GM19463 (cell line): ENCODE data around the gene C1orf232.

ENCODE experiments used
- ATAC-seq: cut with Tn5 transposase; IDR thresholded peaks from one replicate; pipeline ENCODE4 v1.9.1; 2021; ENCODE audit warnings: mild to moderate bottlenecking, moderate library complexity; ENCODE audit not compliant: unreplicated experiment

C1orf232 gene

GRCh38 chr1:26168410-26169197, at the start of gene C1orf232:
Gene C1orf232 (minus strand): TSS chr1:26168963. CDS start chr1:26168499, 464 bp downstream.
- no peak for ATAC-seq

DNA sequence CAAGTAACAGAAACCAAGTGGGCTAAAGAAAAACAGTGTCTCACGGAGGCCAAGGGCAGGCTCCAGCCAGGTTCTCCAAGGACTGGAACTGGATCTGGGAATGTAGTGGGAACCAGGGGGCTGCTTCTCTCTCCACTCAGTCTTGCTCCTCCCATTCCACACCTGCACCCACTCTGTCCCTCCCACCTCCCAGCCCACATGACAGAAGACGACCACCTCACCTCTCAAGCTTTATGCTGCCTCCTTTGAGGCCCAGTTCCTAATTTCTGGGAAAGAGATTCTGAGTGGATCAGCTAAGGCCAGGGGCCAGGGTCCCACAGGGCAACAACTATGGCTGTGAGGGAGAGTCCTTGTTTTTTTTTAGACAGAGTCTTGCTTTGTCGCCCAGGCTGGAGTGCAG, 46.5 kb upstream of the C1orf232 start:
- no peak for ATAC-seq

GRCh38 chr1:26213335-26213905, 44.7 kb upstream of the C1orf232 start:
- ATAC-seq: no peak

GRCh38 chr1:26212726-26213125, 44.0 kb upstream of the C1orf232 start:
- ATAC-seq: no peak

GRCh38 chr1:26210147-26210870, 41.5 kb upstream of the C1orf232 start:
- no peak for ATAC-seq

DNA sequence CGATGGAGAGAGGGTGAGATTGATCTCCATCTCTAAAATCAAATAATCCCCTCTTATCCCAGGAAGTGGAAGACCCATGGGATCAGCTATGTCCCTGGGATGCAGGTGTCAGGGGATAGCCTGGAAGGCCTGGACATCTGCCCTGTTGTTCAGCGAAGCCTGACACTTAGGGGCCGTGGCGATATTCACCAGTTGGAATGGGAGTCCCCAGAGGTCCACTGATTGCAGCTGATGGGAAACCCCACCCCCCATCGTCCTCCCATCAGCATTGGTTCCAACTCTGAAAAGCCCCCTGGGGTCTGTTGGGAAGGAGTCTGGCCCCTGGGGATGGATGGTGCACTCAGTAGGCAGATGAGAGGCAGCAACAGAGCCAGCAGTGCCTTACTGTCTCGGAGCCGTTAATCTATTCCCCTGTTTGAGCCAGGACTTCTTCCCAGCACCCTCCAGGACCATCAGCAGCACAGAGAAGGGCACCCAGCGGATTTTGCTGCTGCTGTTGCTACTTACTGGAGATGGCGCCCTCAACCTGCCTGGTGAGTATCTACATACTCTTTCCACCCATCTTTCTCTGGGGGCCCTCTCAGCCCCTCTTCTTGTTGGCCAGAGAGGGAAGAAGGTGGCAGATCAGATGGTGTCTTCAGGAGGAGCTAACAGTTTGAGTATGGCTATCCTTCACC, 35.0 kb upstream of the C1orf232 start:
- ATAC-seq: no peak

DNA sequence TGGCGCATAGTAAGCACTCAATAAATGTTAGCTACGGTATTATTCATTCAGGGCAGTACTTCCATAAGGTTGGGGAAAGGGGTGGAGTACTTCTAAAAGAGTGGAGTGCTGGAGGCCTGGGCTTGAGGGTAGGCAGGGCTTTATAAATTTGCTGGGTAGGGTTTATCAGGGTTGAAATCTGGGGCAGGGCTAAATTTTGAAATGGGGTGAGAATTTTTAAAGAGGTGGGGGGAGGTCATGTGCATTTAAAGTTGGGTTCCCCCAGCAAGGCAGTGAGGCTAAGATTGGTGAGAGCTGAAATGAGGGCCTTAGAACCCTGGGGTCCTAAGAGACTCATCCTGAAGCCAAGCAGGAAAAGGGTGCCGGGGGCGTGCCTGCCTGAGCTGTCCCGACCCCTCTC, 31.6 kb upstream of the C1orf232 start:
- no peak for ATAC-seq

DNA sequence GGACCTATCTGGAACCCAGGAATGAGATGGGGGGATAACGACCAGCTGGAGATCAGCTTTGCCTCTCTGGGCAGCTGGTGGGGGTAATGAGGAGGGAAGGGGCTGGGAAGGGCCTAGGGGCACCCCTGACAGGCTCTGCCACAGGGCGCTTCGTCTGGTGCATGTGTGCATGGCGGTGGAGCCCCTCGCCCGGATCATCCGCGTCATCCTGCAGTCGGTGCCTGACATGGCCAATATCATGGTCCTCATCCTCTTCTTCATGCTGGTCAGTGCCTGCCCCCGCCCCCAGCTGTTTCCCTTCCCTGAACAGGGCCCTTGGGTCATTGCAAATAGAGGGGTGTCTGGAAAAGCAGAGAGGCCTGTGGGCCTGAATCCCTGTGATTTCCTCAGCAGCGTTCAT, 29.1 kb upstream of the C1orf232 start:
- no peak for ATAC-seq

GRCh38 chr1:26197301-26197700, 28.5 kb upstream of the C1orf232 start:
- no peak for ATAC-seq

DNA sequence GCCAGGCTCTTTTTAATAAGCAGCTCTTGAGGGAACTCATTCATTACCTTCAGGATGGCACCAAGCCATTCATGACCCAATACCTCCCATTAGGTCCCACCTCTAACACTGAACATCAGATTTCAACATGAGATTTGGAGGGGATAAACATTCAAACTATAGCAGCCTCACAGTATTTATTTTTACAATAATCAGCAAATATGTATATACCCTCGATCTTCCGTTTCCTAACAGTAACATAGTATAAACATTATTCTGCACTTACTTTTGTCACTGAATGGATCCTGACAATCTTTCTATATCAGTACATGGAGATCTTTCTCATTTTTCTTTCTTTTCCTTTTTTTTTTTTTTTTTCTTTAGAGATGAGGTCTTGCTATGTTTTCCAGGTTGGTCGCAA, 27.0 kb upstream of the C1orf232 start:
- ATAC-seq: no peak

DNA sequence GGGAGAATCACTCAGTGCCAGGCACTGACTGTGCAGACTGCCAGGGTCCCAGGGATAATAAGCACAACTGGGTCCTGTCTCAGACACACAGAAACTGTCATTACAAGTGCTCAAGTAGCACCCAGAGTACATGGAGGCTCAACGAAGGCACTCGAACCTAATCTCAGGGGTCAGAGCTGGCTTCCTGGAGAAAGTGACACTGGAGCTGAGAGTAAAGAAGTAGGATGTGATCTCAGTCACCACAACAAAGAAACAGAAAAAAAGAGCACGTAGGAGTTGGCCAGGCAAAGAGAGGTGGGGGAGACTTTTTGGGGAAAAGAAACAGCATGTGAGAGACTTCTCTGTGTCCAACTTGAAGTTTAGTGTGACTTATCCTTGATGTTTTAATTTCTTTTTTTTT, 23.0 kb upstream of the C1orf232 start:
- no peak for ATAC-seq

- no peak for ATAC-seq
Observed at GRCh38 chr1:26190373-26190987, 21.7 kb upstream of the C1orf232 start, which contains the start of gene CATSPER4. Gene CATSPER4 (plus strand): TSS chr1:26190602. CDS start chr1:26190628, 26 bp downstream.

- ATAC-seq: no peak
Observed at GRCh38 chr1:26189751-26190275, 21.1 kb upstream of the C1orf232 start.

DNA sequence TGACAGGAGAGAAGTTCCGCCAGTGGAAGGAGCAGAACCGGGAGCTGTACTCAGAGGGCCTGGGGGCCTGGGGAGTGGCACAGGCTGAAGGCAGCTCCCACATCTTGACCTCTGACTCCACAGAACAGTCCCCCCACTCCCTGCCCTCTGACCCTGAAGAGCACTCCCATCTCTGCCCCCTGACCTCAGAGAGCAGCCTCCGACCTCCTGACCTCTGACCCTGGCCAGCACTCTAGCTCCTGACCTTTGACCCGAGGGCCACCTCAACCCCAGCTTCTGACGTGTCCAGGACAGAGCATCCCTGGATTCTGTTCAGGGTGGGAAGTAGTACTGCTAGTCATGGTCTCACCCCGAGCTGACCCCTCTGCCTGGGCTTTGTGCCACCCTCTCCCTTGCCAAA, 20.6 kb upstream of the C1orf232 start:
- ATAC-seq: no peak

GRCh38 chr1:26188477-26188876, 19.7 kb upstream of the C1orf232 start:
- ATAC-seq: no peak

GRCh38 chr1:26187882-26188281, 19.1 kb upstream of the C1orf232 start:
- ATAC-seq: no peak

DNA sequence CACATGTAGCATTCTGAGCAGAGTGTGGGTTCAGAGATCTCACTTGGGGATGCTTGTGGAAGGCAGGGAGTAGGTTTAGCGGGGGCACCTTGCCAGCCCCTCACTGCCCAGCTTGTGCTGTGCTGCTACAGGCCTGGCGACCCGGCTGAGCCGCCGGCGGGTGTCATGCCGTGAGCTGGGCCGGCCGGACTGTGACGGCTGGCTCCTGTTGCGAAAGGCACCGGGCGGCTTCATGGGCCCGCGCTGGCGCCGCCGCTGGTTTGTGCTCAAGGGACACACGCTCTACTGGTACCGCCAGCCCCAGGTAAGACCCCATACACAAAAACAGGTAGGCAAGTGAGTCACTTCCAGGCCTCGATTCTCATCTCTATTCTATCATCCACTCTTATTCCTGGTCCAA, 16.1 kb upstream of the C1orf232 start:
- no peak for ATAC-seq

GRCh38 chr1:26184086-26184485, 15.3 kb upstream of the C1orf232 start:
- ATAC-seq: no peak

DNA sequence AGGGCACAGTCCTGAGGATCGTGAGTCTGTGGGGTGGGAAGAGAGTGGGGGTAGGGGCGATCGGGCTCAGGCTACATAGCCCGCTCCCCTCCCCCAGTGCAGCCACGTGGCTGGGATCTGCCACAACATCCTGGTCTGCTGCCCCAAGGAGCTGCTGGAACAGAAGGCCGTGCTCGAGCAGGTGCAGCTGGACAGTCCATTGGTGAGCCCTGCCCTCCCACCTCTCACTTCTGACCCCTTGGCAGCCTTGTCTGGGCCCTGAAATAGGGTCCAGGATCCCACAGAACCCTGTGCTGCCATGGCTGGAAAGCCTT, 13.6 kb upstream of the C1orf232 start:
- no peak for ATAC-seq

DNA sequence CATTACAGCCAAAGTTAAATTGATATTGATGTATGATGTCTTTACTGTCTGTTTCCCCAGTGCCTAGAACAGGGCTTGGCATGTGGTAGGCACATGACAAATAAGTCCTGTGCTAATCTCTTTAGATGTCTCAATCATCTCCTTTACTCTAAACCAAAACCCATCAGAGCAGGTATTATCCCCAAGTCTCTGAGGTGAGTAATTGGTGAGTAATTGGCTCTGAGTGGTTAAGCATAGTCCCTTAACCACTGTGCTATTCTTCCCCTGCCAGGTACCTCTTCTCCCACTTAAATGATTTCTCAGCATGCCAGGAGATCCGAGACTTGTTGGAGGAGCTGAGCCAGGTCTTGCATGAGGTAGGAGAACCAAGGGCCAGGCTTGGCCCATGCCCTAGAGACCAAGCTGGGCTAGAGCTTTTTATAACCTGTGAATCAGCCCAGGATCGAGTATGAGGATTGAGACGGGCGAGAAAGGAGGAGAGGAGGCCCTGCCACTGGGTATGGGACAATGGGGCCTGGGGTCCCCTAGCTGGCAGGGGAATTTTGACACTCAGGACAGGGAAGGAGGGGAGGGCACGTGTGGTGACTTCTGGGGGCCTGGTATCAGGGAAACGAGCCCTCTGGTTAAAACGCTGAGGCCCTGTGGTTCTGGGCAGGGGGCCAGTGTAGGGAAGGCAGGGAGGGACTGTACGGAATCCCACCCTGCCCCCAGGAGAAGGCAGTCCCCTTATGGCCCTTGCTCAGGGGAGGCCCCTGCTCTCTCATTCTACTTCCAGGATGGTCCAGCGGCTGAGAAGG, 13.0 kb upstream of the C1orf232 start:
- no peak for ATAC-seq
